Middle frontal gyrus (tissue), 1 donor: Measurements from ENCODE around the gene RFX7.

Source experiments
- DNase-seq: peaks from one replicate; pipeline ENCODE4 v3.0.0-alpha.2; 2015; ENCODE audit warnings: low spot score; ENCODE audit errors: extremely low spot score

The RFX7 gene

DNA sequence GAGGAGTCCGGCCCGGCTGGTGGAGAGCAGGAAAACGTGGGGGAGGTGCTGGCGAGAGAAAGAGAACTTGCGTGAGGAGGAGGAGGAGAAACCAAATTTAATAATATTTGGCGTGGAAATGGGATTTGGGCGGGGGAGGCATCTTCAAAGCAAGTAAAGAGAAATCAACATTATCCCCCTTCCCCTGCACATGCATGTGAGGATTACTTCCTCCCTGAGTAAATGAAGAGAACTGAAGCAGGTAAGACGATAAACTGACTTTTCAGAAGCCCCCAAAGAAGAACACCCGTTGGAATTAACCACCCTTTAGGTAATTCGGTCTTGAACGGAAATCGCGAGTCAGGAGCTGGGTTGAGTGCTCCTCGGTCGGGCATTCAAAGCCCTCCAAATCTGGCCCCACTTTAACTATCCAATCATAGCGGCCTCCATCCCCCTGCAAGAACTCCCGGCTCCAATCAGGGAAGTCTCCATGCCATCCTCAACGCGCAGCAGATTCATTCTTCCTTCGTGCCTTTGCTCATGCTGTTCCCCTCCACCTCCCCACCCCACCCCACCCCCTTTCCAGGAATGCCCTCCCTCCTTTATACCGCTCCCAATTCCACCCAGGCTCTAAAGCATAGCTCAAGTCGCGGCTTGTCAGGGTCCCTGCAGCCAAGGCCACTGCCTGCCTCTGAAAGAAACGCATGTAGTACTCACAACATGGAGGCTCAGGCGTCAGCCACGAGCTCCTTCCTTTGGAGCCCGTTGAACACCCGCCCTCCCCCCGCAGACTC is 545 bp upstream of the RFX7 start:
- peak; percentile 41 for DNase-seq

DNA sequence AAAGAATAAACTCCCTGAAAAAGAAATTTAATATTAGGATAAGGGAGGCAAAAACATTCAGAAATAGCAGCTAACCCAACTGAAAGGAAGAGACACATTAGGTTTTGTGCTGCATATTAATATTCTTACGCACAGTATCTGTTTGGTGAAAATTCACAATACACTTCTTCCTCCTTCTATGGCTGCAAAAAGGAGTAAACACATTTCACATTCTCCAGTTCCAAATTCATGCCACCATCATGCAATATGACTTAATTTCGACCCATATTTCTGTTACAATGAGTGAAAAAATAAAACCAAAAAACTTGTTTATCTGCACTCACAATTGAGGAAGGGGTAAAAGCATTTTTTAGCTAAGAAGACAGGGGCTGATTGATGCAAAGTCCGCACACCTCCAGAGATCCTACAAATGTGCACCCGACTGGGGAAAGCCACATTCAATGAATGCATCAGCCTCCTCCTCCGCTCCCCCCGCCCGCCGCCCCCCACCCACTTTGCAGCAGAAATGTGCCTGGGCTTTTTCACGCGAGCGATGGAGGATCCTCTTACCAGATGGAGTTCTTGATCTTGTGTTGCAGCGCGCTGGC is 1.0 kb downstream of the RFX7 start:
- no peak for DNase-seq

DNA sequence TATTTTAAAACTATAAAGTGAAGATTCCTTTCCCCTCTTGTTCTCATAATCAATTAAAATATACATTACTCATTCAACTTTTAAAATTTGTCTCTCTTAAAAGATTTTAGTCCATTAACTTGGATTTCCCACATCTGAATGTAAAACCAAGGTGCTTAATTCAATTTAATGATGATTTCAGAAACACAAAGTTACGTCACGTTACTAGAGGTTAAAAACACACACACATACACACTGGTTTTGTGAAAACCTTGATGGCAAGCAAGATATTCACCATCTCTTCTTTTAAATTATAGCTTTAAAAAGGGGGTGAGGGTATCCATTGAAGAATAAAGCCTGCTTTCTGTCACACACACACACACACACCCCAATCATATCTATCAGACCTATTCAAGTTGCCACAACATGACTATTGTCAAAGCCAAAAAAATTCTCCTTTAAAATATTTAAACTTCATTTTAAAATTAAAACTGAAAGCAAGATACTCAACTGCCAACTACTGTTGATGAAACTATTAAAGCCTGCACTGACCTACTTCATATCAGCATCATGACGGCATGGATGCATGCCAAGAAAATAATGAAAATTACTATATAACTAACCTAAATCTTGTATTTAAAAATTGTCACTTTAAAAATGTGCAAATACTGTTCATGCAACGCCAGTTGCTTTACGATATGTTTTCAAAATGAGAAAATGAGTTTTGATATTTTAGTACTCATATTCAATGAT is 2.1 kb downstream of the RFX7 start:
- DNase-seq: no peak

DNA sequence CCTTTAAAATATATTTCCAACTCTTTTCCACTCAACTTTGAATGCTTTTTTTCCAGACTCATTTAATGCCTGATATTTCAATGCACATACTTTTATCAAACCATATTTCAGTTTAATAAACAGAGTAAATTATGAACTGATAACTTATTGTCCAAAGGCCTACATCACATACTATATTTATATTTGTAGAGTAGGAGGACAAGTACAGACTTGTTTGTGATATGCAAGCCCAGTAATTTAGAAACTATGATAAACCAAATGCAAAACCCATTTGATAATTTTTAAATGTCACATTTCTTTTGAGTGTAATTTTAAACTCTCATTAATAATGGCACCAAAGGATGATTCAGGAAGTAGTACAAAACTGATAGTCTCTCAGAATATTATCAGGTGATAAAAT is 3.3 kb downstream of the RFX7 start:
- no peak for DNase-seq

DNA sequence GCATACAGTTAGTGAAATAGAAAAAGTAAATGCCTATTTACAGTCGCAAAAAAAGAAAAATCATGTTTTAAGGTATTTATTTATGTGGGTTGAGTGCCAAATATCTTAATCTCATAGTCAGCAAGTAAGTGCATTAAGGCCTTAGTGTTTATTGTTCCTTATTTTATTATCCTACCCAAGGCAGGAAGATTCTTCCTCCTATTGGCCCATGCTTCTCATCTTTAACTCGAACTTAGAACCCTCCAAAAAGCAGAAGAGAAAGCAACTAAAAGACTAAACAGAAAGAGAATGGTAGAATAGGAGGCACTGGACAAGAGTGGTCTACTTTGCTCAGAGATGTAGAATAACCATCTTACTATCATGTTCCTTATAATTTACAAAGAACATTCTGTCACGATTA is 7.5 kb downstream of the RFX7 start:
- no peak for DNase-seq

DNA sequence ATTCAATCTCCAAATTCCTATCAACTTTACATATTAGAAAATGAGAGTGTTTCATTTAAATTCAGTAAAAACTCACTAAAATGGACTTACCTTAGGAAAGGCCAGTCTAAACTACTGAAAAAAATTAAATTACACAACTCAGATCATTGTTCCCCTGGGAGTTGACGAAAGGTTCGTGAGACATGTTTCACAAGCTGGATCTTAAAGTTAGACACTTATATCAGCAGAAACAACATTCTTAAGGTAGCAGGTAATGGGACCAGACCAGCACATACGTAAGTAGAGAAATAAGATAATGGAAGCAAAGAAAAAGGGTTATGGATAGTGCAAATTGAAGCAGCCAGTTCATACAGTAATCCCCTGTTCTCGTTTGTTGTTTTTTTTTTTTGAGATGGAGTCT is 8.9 kb downstream of the RFX7 start:
- no peak for DNase-seq

DNA sequence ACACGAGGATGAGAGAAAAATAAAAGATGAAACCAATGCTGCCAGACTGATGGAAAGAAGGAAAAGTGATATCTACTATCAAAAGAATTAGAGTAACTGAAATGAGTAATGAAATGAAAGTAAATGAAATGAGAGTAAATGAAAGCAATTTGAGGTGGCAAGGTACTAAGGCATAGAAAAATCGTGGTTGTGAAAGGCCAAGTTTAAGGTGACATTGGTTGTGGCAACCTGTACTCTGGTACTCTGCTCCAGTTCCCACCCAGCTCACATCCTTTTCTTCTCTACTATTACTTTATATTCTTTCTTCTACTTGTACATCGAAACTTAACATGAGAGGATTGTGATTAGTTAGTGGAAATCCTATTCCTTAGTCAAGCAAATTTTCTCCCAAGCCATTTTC is 10.1 kb downstream of the RFX7 start:
- DNase-seq: no peak

DNA sequence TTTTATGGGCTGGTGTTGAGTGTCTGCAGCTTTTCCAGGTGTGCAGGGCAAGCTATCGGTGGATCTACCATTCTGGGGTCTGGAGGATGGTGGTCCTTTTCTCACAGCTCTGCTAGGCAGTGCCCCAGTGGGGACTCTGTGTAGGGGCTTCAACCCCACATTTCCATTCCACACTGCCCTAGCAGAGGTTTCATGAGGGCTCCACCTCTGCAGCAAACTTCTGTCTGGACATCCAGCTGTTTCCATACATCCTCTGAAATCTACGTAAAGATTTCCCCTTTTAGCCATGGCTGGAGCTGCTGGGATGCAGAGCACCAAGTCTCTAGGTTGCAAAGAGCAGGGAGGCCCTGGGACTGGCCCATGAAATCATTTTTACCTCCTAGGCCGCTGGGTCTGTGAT is 11.6 kb downstream of the RFX7 start:
- DNase-seq: no peak

DNA sequence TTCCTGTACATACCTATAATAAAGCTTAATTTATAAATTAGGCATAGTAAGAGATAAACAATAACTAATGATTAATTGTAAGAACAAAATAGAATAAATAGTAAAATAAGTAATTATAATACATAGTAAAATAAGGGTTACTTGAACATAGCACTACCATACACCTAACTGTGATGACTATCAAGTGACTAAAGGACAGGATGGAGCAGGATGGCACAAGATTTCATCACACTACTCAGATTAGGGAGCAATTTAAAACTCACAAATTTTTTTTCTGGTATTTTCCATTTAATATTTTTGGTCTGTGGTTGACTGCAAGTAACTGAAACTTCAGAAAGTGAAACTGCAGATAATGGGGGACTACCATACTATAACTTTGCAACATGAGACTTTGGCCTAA is 14.8 kb downstream of the RFX7 start:
- no peak for DNase-seq

DNA sequence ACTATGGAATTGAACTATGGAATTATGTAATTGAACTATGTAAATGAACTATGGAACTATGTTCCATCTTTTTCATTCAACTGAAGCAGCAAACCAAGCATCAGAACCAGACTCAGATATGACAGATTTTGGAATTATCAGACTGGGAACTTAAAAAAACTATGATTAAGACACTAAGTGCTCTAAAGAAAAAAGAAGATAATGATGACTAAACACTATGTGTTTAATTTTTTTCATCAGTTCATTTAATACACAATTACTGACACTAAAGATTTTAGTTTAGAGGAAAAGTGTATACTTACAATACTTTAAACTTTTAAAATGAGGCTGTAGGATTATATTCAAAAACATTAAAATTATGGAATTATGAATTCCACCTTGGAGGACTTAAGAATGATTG is 15.3 kb downstream of the RFX7 start:
- DNase-seq: no peak

DNA sequence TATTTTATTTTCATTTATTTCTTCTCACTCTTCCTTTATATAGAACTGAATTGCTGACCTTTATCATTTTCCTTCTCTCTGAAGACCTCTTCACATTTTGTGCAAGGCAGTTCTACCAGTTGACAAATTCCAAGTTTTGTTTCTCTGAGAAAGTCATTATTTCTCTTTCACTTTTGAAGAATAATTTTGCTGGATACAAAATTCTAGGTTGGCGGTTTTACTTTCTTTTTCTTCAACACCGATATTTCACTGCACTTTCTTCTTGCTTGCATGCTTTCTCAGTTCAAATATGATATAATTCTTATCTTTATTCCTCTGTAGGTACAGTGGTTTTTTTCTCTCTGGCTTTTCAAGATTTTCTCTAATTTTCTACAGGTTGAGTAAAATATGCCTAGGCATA is 15.9 kb downstream of the RFX7 start:
- no peak for DNase-seq

DNA sequence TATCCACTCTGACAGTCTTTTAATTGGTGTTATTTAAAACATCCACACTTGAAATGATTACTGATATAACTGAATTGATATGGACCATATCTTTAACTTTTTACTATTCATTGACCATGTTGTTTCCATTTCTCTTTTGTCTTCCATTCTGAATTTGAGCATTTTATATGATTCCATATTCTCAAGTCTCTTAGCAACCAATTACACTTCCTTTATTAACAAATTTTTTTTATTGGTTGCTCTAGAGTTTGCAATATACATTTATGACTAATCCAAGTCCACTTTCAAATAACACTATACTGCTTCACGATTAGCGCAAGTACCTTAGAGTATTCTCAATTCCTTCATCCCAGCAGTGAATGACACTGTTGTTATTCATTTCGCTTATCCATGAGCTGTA is 16.4 kb downstream of the RFX7 start:
- DNase-seq: no peak

DNA sequence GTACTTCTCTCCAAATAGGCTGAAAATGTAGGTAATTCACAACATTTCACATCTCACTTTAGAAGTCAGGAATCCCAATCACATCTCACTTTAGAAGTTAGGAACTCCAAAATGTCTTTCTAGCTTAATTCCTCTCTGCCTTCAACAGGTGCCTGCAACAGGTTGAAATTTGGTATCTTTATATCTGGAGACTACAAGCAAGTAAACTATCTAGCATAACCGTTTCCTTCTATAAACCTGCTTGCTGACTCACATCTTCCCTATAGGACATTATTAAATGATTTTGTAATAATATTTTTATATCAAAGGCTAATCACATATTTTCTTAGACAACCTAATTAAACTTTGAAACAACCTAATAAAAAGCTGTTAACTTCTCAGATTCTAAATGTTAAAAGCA is 18.2 kb downstream of the RFX7 start:
- DNase-seq: no peak

DNA sequence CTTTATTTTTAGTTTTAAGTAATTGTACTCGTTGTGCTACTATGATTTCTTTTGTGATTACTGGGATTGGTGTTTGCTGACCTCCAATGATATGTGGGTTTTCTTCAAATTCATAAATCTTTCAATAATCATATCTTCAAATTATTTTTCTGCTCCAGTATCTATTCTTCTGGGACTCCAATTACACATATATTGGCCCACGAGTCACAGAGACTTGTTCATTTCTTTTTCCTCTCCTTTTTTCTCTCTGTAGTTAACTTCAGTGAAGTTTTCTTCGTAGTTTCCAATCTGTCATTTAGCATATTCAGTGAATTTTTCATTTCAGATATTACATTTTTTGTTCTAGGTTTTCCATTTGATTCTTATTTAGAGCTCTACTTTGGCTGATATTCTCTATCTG is 21.4 kb downstream of the RFX7 start:
- DNase-seq: no peak

DNA sequence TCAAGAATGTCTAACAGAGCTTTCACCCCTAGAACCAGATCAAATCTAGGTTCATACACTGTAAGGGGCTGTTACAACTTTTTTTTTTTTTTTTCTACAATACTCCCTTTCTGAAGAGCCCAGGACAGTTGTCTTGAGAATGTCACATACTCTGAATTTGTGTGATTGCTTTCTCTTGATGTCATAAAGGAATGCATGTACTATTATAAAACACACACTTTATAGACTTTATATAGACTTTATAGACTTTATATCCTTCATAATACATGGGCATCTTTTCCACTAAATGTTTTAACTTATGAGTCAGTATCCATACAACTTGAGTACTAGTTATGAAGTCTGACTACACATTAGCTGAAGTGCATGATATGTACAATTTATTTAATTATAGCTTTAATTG is 26.3 kb downstream of the RFX7 start:
- DNase-seq: no peak

DNA sequence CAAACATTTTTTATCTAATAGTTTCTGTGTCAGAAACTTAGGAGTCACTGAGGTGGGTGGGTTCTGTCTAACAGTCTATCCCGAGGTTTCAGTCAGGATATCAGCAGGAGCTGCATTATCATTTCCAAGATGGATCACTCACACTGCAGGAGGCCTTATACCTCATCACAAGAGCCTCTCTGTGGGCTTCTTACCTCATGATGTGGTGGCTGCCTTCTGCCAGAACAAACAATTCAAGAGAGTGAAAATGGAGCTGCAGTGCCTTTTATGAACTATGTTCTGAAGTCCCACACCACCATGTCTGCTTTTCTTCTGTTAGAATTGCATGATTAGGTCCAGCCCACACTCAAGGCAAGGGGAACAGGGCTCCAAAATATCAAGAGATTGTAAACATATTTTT is 27.9 kb downstream of the RFX7 start:
- no peak for DNase-seq

DNA sequence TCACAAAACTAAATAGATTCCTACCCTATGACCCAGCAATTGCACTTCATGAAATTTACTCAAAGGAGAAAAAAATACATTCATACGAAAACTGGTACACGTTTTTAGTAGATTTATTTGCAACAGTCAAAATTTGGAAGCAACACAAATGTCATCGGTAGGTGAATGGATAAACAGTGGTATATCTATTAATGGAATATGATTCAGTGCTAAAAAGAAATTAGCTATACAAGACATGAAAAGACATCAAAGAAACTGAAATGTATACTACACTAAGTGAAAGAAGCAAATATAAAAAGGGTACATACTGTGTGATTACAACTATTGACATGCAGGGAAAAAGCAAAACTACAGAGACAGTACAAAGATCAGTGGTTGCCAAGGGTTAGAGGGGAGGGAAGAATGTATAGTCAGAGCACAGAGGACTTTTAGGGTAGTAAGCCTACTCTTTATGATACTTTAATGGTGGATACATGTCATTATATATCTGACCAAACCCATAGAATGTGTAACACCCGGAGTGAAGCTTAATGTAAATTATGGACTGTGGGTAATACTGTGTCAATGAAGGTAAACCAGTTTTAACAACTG is 31.6 kb downstream of the RFX7 start:
- no peak for DNase-seq

DNA sequence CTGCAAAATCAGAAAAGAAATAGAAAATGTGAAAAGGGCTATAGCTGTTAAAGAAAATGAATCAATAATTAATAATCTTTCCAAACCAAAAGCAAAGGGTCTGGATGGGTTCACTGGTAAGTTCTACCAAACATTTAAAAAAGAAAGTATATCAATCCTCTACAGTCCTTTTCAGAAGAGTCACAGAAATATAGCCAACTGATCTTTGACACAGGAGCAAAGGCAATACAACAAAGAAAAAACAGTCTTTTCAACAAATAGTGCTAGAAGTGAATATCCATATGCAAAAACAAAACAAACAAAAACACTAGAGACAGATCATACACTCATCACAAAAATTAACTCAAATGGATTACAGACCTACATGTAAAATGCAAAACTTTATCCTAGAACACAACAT is 32.6 kb downstream of the RFX7 start:
- no peak for DNase-seq

DNA sequence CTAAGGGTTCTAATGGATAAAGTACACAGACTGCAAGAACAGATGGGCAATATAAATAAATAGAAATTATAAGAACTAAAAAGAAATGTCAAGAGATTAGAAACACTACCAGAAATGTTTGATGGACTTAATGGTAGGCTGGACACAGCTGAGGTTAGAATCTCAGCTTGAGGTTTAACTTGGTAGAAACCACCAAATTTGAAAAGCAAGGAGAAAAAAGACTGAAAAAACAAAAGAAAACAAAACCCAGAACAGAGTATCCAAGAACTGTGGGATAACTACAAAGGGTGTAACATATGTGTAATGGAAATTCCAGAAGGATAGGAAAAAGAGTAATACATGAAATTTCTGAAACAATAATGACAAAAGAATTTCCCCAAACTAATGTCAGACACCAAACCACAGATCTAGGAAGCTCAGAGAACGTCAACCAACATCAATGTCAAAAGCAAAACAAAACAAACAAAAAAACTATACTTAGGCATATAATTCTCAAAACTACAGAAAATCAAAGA is 35.0 kb downstream of the RFX7 start:
- DNase-seq: no peak

DNA sequence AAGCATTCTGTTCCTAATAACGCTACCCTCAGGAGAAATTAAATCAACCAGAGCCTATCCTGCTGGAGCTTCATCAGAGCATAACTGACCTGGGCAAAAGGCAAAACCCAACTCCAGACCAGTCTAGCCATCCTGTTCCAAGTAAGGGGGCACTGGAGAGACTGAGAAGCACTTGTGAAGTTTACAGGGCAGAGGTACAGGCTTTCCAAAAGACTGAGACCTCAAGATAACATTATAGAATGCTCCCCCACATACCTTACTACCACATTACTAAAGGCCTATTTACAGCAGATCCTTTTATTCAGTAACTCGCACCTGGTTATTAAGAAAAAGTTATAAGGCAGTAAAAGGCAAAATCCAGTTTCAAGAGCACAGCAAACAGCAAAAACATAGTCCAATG is 35.5 kb downstream of the RFX7 start:
- no peak for DNase-seq

DNA sequence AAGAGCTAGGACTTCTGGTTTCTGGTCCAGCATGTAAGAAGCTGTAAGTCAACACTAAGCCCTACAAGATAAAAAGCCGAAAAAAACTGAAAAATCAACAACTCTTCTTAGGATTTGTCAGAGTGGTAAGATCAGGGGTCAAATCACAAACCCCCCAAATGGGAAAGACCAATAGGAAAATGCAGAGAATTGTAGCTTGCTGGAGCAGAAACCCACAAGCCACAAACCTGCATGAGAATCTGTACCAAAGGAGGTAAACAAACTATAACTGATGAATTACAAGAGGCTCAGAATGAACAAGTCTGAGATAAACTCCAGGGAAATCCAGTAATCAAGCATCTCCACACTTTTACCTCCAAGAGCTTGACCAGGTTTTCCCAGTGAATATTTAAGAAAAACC is 36.0 kb downstream of the RFX7 start:
- no peak for DNase-seq

DNA sequence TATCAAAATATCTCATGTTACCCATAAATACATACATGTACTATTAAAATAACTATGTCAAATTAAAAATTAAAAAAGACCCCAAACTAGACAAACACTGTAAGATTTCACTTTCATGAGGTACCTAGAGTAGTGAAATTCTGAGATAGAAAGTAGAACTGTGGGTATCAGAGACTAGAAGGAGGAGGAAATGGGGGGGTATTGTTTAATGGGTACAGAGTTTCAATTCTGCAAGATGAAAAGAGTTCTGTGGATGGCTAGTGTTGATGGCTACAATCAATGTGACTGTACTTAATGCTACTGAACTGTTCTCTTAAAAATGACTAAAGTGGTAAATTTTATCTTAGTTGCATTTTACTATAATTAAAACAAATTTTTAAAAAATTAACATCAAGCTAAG is 36.6 kb downstream of the RFX7 start:
- DNase-seq: no peak
